GM19395 (cell line): ENCODE measurements around the gene SLC8A3.

ENCODE experiments used
- ATAC-seq: cut with Tn5 transposase; IDR thresholded peaks from one replicate; pipeline ENCODE4 v1.9.1; 2021; ENCODE audit warnings: mild to moderate bottlenecking, moderate library complexity; ENCODE audit not compliant: unreplicated experiment

The SLC8A3 gene

GRCh38 chr14:70077005-70077404 is 111.7 kb downstream of the SLC8A3 start:
- no peak for ATAC-seq

GRCh38 chr14:70073924-70074566 is 114.7 kb downstream of the SLC8A3 start:
- no peak for ATAC-seq

GRCh38 chr14:70069186-70069585 is 119.6 kb downstream of the SLC8A3 start:
- no peak for ATAC-seq

- ATAC-seq: no peak
Observed at GRCh38 chr14:70067810-70068209, 120.9 kb downstream of the SLC8A3 start.

- ATAC-seq: no peak
Observed at GRCh38 chr14:70064136-70064865, 124.5 kb downstream of the SLC8A3 start.

GRCh38 chr14:70061108-70061507 is 127.6 kb downstream of the SLC8A3 start:
- no peak for ATAC-seq

GRCh38 chr14:70059545-70059944 is 129.2 kb downstream of the SLC8A3 start:
- no peak for ATAC-seq

- ATAC-seq: no peak
Observed at GRCh38 chr14:70057519-70058136, 131.1 kb downstream of the SLC8A3 start.

- no peak for ATAC-seq
Observed at GRCh38 chr14:70052990-70053389, 135.8 kb downstream of the SLC8A3 start.

- ATAC-seq: no peak
Observed at GRCh38 chr14:70050136-70050535, 138.6 kb downstream of the SLC8A3 start.

- no peak for ATAC-seq
Observed at GRCh38 chr14:70049605-70050004, 139.1 kb downstream of the SLC8A3 start.

GRCh38 chr14:70048313-70048654 is 140.5 kb downstream of the SLC8A3 start:
- no peak for ATAC-seq

- ATAC-seq: no peak
Observed at GRCh38 chr14:70047598-70048312, 141.0 kb downstream of the SLC8A3 start.

- ATAC-seq: no peak
Observed at GRCh38 chr14:70045844-70046535, 142.8 kb downstream of the SLC8A3 start.

GRCh38 chr14:70045310-70045709 is 143.4 kb downstream of the SLC8A3 start:
- no peak for ATAC-seq

- no peak for ATAC-seq
Observed at GRCh38 chr14:70043001-70043400, 145.8 kb downstream of the SLC8A3 start.

- ATAC-seq: no peak
Observed at GRCh38 chr14:70036665-70037064, 152.1 kb downstream of the SLC8A3 start.

- ATAC-seq: no peak
Observed at GRCh38 chr14:70034257-70034656, 154.5 kb downstream of the SLC8A3 start.

- no peak for ATAC-seq
Observed at GRCh38 chr14:70033561-70033960, 155.2 kb downstream of the SLC8A3 start.

- ATAC-seq: no peak
Observed at GRCh38 chr14:70033116-70033515, 155.6 kb downstream of the SLC8A3 start.

GRCh38 chr14:70032447-70032846 is 156.3 kb downstream of the SLC8A3 start:
- ATAC-seq: no peak
